Measurements from ENCODE around the gene PDK4.

DNA sequence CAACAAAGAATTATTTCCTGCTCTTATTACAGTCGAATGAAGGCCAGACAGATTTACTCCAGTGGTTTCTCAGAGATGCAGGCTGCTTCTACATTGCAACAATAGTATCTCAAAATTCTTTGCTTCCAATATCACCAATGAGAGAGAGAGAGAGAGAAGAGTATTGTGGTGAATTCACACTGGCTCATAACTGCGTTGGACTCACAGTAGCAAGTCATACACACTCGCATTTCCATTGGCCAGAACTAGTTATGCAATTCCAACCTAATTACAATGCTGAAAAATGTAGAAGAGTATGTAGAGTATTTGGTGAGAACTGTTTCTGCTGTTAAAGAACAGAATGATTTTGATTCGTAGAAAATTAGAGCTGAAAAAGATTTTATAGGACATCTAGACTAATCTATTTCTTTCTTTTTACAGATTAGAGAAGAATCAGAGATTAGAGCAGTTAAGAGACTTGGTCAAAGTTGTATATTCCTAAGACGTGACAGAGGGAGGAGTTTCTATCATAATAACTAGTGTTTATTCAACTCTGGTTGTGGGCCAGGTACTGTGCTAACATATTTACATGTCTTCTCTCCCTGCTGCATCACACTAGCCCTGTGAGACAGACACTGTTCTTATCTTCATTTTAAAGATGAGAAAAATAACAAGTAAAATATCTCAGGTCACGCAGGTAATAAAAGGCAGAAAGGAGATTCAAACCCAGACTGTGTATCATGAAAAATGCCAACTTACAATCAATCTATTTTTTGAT, 34.6 kb upstream of the PDK4 start:
- TF ChIP-seq, protein P1, sequence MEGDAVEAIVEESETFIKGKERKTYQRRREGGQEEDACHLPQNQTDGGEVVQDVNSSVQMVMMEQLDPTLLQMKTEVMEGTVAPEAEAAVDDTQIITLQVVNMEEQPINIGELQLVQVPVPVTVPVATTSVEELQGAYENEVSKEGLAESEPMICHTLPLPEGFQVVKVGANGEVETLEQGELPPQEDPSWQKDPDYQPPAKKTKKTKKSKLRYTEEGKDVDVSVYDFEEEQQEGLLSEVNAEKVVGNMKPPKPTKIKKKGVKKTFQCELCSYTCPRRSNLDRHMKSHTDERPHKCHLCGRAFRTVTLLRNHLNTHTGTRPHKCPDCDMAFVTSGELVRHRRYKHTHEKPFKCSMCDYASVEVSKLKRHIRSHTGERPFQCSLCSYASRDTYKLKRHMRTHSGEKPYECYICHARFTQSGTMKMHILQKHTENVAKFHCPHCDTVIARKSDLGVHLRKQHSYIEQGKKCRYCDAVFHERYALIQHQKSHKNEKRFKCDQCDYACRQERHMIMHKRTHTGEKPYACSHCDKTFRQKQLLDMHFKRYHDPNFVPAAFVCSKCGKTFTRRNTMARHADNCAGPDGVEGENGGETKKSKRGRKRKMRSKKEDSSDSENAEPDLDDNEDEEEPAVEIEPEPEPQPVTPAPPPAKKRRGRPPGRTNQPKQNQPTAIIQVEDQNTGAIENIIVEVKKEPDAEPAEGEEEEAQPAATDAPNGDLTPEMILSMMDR (IDR thresholded peaks at IDR 0.05) = no peak
- no peak for TF ChIP-seq POLR2A (IDR thresholded peaks at IDR 0.05)
